Neural progenitor cell (in vitro differentiated cells): ENCODE measurements around the gene LBHD1. TPM values are rescaled to one million over a fixed set of nuclear protein-coding genes. Genes with fewer than 3 reads are reported as not detected.
"Not testable (repeated sequence)": the region's sequence is repeated elsewhere in the genome, so short reads cannot be mapped to it uniquely, and the experiment has no call there.

Experiments used
- DNase-seq: peaks from one replicate; pipeline ENCODE4 v3.0.0-alpha.2; 2016; ENCODE audit warnings: low spot score
- H2AFZ ChIP-seq: fragments of 200-600 bp; sonication (generic); replicated peaks from 2 replicates; pipeline ENCODE4 v1.6.1; 2016; ENCODE audit warnings: antibody characterized with exemption
- H3F3A ChIP-seq: fragments of 200-600 bp; sonication (generic); 2 replicates; pipeline ENCODE4 v1.6.1; 2016; ENCODE audit warnings: antibody characterized with exemption, low read depth
- H3K27ac ChIP-seq: fragments of 200-600 bp; sonication (generic); 2 replicates; pipeline ENCODE4 v1.5.1; 2016; ENCODE audit warnings: mild to moderate bottlenecking
- H3K27me3 ChIP-seq: fragments of 200-600 bp; sonication (generic); 2 replicates; pipeline ENCODE4 v1.6.1; 2016; ENCODE audit warnings: mild to moderate bottlenecking, moderate library complexity
- H3K36me3 ChIP-seq: fragments of 200-600 bp; sonication (generic); 2 replicates; pipeline ENCODE4 v1.5.1; 2016
- H3K4me1 ChIP-seq: fragments of 200-600 bp; sonication (generic); 2 replicates; pipeline ENCODE4 v1.6.1; 2016; ENCODE audit warnings: mixed run types
- H3K4me2 ChIP-seq: fragments of 200-600 bp; sonication (generic); 2 replicates; pipeline ENCODE4 v1.6.1; 2016
- H3K4me3 ChIP-seq: fragments of 200-600 bp; sonication (generic); 2 replicates; pipeline ENCODE4 v1.5.1; 2016
- H3K79me2 ChIP-seq: fragments of 200-600 bp; sonication (generic); 2 replicates; pipeline ENCODE4 v1.6.1; 2016; ENCODE audit warnings: low read depth
- H3K9ac ChIP-seq: fragments of 200-600 bp; sonication (generic); 2 replicates; pipeline ENCODE4 v1.6.1; 2016
- H3K9me3 ChIP-seq: fragments of 200-600 bp; sonication (generic); 2 replicates; pipeline ENCODE4 v1.5.1; 2016; ENCODE audit warnings: low read depth
- H4K20me1 ChIP-seq: fragments of 200-600 bp; sonication (generic); 2 replicates; pipeline ENCODE4 v1.6.1; 2016; ENCODE audit warnings: low read depth
- H3K27ac Mint-ChIP-seq: 3 replicates; pipeline ENCODE4 v1.8.0; 2021; ENCODE audit warnings: mixed read lengths
- H3K27me3 Mint-ChIP-seq: 2 replicates; pipeline ENCODE4 v1.8.0; 2022; ENCODE audit warnings: low read depth, mild to moderate bottlenecking, inconsistent platforms, moderate library complexity, mixed read lengths; ENCODE audit not compliant: insufficient read depth
- H3K36me3 Mint-ChIP-seq: 3 replicates; pipeline ENCODE4 v1.8.0; 2021; ENCODE audit warnings: mixed read lengths
- H3K4me1 Mint-ChIP-seq: 3 replicates; pipeline ENCODE4 v1.8.0; 2021; ENCODE audit warnings: mixed read lengths
- H3K4me3 Mint-ChIP-seq: 3 replicates; pipeline ENCODE4 v1.8.0; 2021; ENCODE audit warnings: mild to moderate bottlenecking, moderate library complexity, mixed read lengths
- H3K9me3 Mint-ChIP-seq: 3 replicates; pipeline ENCODE4 v1.8.0; 2020; ENCODE audit warnings: mixed read lengths
- CTCF ChIP-seq: fragments of 200-600 bp; sonication (generic); IDR thresholded peaks from 2 replicates; pipeline ENCODE4 v1.5.1; 2017; ENCODE audit warnings: antibody characterized with exemption, mild to moderate bottlenecking
- EZH2 ChIP-seq: fragments of 200-600 bp; sonication (generic); IDR thresholded peaks from 2 replicates; pipeline ENCODE4 v1.6.1; 2017; ENCODE audit warnings: antibody characterized with exemption, mild to moderate bottlenecking, moderate library complexity
- EZH2phosphoT487 ChIP-seq: fragments of 200-600 bp; sonication (generic); IDR thresholded peaks from 2 replicates; pipeline ENCODE4 v1.6.1; 2017; ENCODE audit warnings: antibody characterized with exemption
- total RNA-seq: library from RNA; depleted of rRNA; stranded (reverse); fragments of >200 nt; gene quantifications from 2 replicates; pipeline ENCODE4 v1.2.3, GENCODE V29; 2015; ENCODE audit warnings: low replicate concordance

LBHD1 gene
- total RNA-seq, 1 donor from 2014 or later: 4.0 TPM

DNA sequence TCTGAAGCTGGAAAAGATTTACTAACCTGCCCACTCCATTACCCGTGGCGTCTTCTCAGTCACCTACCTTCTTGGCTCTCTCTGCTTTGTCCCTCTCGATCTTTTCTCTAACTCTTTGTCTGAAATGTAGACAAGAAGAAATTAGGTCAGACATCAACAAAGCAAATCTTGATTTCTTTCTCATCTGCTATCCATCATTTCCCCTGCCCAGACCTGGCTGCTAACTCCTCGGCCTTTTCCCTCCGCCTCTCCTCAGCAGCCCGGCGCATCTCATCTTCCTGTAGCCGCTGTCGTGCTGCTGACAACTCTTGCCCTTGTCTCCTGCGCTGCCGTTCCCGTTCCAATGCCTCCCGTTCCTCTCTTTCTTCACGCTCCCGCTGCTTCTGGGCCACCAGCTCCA, 5.6 kb upstream of the LBHD1 start:
- DNase-seq: no peak
- Histone ChIP-seq H4K20me1 (peaks cover 8% of the 10 kb centered on the region), H3K9ac (no peak overlapping the region), H3K9me3 (no peaks in the 10 kb centered on the region), H3K27ac (no peak overlapping the region), H3F3A (peaks cover 53% of the 10 kb centered on the region), H3K4me1 (peaks cover 7% of the 10 kb centered on the region), H3K4me2 (peak overlapping the region; percentile 96), H3K79me2 (peaks cover 28% of the 10 kb centered on the region), H2AFZ (no peak overlapping the region), H3K27me3 (no peaks in the 10 kb centered on the region), H3K4me3 (peak overlapping the region; percentile 85), H3K36me3 (no peaks in the 10 kb centered on the region)
- Mint-ChIP-seq H3K27ac (peak overlapping the region; percentile 6), H3K9me3 (no peaks in the 10 kb centered on the region), H3K4me3 (peak overlapping the region; percentile 93), H3K27me3 (peaks cover 2% of the 10 kb centered on the region), H3K36me3 (peaks cover 19% of the 10 kb centered on the region), H3K4me1 (peaks cover 30% of the 10 kb centered on the region)
- TF ChIP-seq CTCF: no peak
- no peak for TF ChIP-seq EZH2
- TF ChIP-seq EZH2phosphoT487: no peak

DNA sequence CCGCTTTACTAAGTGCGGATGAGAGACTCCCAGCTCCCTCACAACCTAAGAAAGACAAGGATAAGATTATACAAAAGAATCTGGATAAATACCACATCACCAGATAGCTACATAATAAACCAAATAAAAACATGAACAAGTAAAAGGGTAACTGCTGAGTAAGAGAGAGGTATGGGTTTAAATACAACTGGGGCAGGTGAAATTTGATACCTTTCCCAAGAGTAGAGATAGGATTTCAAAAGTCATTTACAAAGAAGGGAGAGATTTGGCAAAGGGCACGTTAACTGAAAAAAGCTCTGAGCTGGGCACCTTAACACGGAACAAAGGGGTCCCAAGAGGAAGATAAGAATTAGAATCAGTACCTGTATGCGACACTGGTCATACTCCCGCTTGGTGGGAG, 5.1 kb upstream of the LBHD1 start:
- no peaks in the 10 kb centered on the region for H3K9me3 ChIP-seq
- TF ChIP-seq EZH2phosphoT487 (no peak), EZH2 (no peak), CTCF (no peak)
- H3K4me3 Mint-ChIP-seq: peak overlapping the region; percentile 93
- peaks cover 33% of the 10 kb centered on the region for H3K4me1 Mint-ChIP-seq
- DNase-seq: no peak
- no peaks in the 10 kb centered on the region for H3K27me3 ChIP-seq
- no peaks in the 10 kb centered on the region for H3K9me3 Mint-ChIP-seq
- H3K36me3 ChIP-seq: no peaks in the 10 kb centered on the region
- H3K4me3 ChIP-seq: no peak overlapping the region
- H2AFZ ChIP-seq: no peak overlapping the region
- no peak overlapping the region for H3K27ac ChIP-seq
- H3K4me1 ChIP-seq: peaks cover 7% of the 10 kb centered on the region
- peaks cover 8% of the 10 kb centered on the region for H4K20me1 ChIP-seq
- H3K9ac ChIP-seq: no peak overlapping the region
- H3F3A ChIP-seq: peaks cover 55% of the 10 kb centered on the region
- peaks cover 2% of the 10 kb centered on the region for H3K27me3 Mint-ChIP-seq
- H3K79me2 ChIP-seq: peaks cover 33% of the 10 kb centered on the region
- peaks cover 19% of the 10 kb centered on the region for H3K36me3 Mint-ChIP-seq
- H3K27ac Mint-ChIP-seq: no peak overlapping the region
- H3K4me2 ChIP-seq: no peak overlapping the region

GRCh38 chr11:62676698-62677097, 4.6 kb upstream of the LBHD1 start:
- Mint-ChIP-seq H3K4me3 (peak overlapping the region; percentile 93), H3K27ac (no peak overlapping the region)
- no peaks in the 10 kb centered on the region for H3K27me3 ChIP-seq

GRCh38 chr11:62675415-62675814, 3.3 kb upstream of the LBHD1 start:
- Mint-ChIP-seq H3K4me1 (peaks cover 33% of the 10 kb centered on the region), H3K36me3 (peaks cover 19% of the 10 kb centered on the region)
- H3K4me2 ChIP-seq, H3K9me3 ChIP-seq, H3K9ac ChIP-seq, H3K4me1 ChIP-seq, H3K9me3 Mint-ChIP-seq, H3K36me3 ChIP-seq, H3K4me3 ChIP-seq, H3K27me3 ChIP-seq, H3K27ac ChIP-seq, H3K27ac Mint-ChIP-seq, H4K20me1 ChIP-seq, H3K27me3 Mint-ChIP-seq, H3K4me3 Mint-ChIP-seq, DNase-seq, H2AFZ ChIP-seq: not testable (repeated sequence)
- Histone ChIP-seq H3F3A (peaks cover 63% of the 10 kb centered on the region), H3K79me2 (peaks cover 46% of the 10 kb centered on the region)

More at GRCh38 chr11:62676698-62677097, 4.6 kb upstream of the LBHD1 start:
- H3K36me3 Mint-ChIP-seq: peaks cover 19% of the 10 kb centered on the region
- DNase-seq: no peak
- H3K9me3 ChIP-seq: no peaks in the 10 kb centered on the region
- H3K9ac ChIP-seq: no peak overlapping the region
- no peak overlapping the region for H3K4me3 ChIP-seq
- no peak overlapping the region for H3K27ac ChIP-seq
- no peak overlapping the region for H2AFZ ChIP-seq
- H3K36me3 ChIP-seq: no peaks in the 10 kb centered on the region
- H3K4me1 Mint-ChIP-seq: peaks cover 33% of the 10 kb centered on the region
- peaks cover 7% of the 10 kb centered on the region for H3K4me1 ChIP-seq
- peaks cover 2% of the 10 kb centered on the region for H3K27me3 Mint-ChIP-seq
- H3K79me2 ChIP-seq: peaks cover 38% of the 10 kb centered on the region
- H3F3A ChIP-seq: peaks cover 58% of the 10 kb centered on the region
- no peak overlapping the region for H3K4me2 ChIP-seq
- peaks cover 8% of the 10 kb centered on the region for H4K20me1 ChIP-seq
- TF ChIP-seq EZH2phosphoT487: no peak
- no peak for TF ChIP-seq CTCF
- TF ChIP-seq EZH2: no peak
- H3K9me3 Mint-ChIP-seq: no peaks in the 10 kb centered on the region
